Kidney (tissue), 14 donors: Measurements from ENCODE around the gene PECR. TPM values are rescaled to one million over a fixed set of nuclear protein-coding genes. Genes with fewer than 3 reads are reported as not detected.

Source experiments
- DNase-seq, 5 donors: peaks; one replicate each; pipeline ENCODE4 v3.0.0-alpha.2; 2013 to 2020
- FAIRE-seq: peaks from 2 replicates; lab custom pipeline; 2012; peaks lifted over from hg19 to GRCh38; lab: Jason Lieb, UNC
- H3K27ac ChIP-seq, 2 donors: one replicate each; pipeline ENCODE4 v1.7.0; 2013; ENCODE audit warnings: low read depth in 2 of 2, low read length in 2 of 2, inconsistent platforms in 1 of 2
- H3K27me3 ChIP-seq: one replicate; pipeline ENCODE4 v1.7.1; 2013; ENCODE audit warnings: low read length, inconsistent platforms; ENCODE audit not compliant: control insufficient read depth, insufficient read depth
- H3K36me3 ChIP-seq, 3 donors: one replicate each; pipeline versions ENCODE4 v1.7.0 to v1.7.1; 2013; ENCODE audit warnings: low read length in 3 of 3, control low read depth in 1 of 3, inconsistent platforms in 1 of 3; ENCODE audit not compliant: insufficient read depth in 3 of 3, control insufficient read depth in 2 of 3
- H3K4me1 ChIP-seq, 3 donors: one replicate each; pipeline versions ENCODE4 v1.7.0 to v1.7.1; 2013; ENCODE audit warnings: low read length in 3 of 3, inconsistent platforms in 1 of 3, low read depth in 1 of 3; ENCODE audit not compliant: control insufficient read depth in 2 of 3, insufficient read depth in 2 of 3
- H3K4me3 ChIP-seq, 3 donors: one replicate each; pipeline versions ENCODE4 v1.7.0 to v1.8.1; 2013; ENCODE audit warnings: low read length in 3 of 3, control low read depth in 1 of 3, inconsistent platforms in 1 of 3
- H3K9ac ChIP-seq, 3 donors: one replicate each; pipeline versions ENCODE4 v1.7.0 to v1.7.1; 2013; ENCODE audit warnings: low read length in 3 of 3, control low read depth in 1 of 3, inconsistent platforms in 1 of 3
- H3K9me3 ChIP-seq, 3 donors: one replicate each; pipeline versions ENCODE4 v1.7.0 to v1.7.1; 2013; ENCODE audit warnings: low read length in 3 of 3, control low read depth in 1 of 3, inconsistent platforms in 1 of 3; ENCODE audit not compliant: control insufficient read depth in 2 of 3, insufficient read depth in 1 of 3
- CTCF ChIP-seq: IDR thresholded peaks from 3 replicates; pipeline ENCODE4 v1.5.1; 2012; ENCODE audit warnings: mild to moderate bottlenecking, moderate library complexity, borderline replicate concordance; ENCODE audit not compliant: insufficient read depth; ENCODE audit errors: extremely low read depth
- intact Hi-C: fragments of 100-400 bp; cut with DNase I; formaldehyde crosslinking; loops from one replicate; pipeline ENCODE4 v1.11.1; 2022
- polyA plus RNA-seq: library from polyadenylated mRNA; stranded (reverse); fragments of 350-450 nt; fragmentation: Illumina TruSeq; extraction: RNeasy Lipid Tissue Mini Kit (QIAGEN cat#74804); gene quantifications from one replicate; pipeline ENCODE4 v1.2.3, GENCODE V29; 2014; ENCODE audit warnings: low read depth, low replicate concordance; ENCODE audit not compliant: insufficient read depth
- total RNA-seq: library from RNA; stranded (reverse); fragmentation: NEBNext Ultra II Directional; extraction: Animal tissue kit (Norgen Biotek cat#: 25700); gene quantifications from one replicate; pipeline ENCODE4 v1.2.1, GENCODE V29; 2021
- donor health status: control.
- donor health status: control.
- donor health status: control.
- donor health status: control.
- donor health status: control.
- donor health status: DM: yes; HTN: yes; CAD: no.
- donor health status: Normal renal cell carcinoma (clear cell type).

Gene PECR
- total and polyA plus RNA-seq, 2 donors from 2014 or later = 28.4 to 36.0 TPM

DNA sequence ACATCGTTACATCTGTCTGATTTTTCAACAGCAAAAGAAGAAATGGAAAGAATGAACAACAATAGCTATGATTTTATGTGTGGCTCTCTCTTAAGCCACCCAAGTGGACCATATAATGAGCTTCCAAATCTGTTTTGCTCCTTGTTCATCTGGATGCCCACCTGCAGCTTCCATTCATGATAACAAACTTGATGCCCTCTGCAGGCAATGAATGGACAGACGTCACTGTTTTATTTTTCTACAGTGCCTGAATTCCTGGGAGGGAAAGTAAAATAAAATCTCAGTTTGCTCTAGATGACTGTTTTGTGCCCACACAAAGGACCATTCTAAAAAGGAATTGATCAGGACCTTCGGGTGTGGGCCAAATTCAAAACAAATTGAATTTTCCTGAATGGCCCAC, 73.2 kb downstream of the PECR start:
- Histone ChIP-seq H3K4me1 (peaks cover 3 to 6% (median 3%) of the 10 kb centered on the region in 3 donors), H3K9me3 (no peaks in the 10 kb centered on the region), H3K9ac (no peak overlapping the region), H3K36me3 (no peaks in the 10 kb centered on the region), H3K27ac (no peak overlapping the region), H3K4me3 (no peak overlapping the region), H3K27me3 (no peaks in the 10 kb centered on the region)
- no peak for TF ChIP-seq CTCF
- DNase-seq (no peak), FAIRE-seq (no peak)
- intact Hi-C loops = no loop called here

GRCh38 chr2:216006164-216006663, 75.4 kb downstream of the PECR start:
- Histone ChIP-seq H3K9ac (no peak overlapping the region), H3K27me3 (no peaks in the 10 kb centered on the region), H3K4me1 (peaks cover 0 to 6% (median 0%) of the 10 kb centered on the region in 3 donors), H3K36me3 (no peaks in the 10 kb centered on the region), H3K4me3 (no peak overlapping the region), H3K27ac (no peak overlapping the region), H3K9me3 (no peaks in the 10 kb centered on the region)
- no peak for FAIRE-seq
- intact Hi-C loops = no loop called here
- peak in 4 of 5 donors; percentile 31 to 66 (median 34) for DNase-seq
- no peak for TF ChIP-seq CTCF

GRCh38 chr2:216004697-216005283, 76.8 kb downstream of the PECR start:
- FAIRE-seq = no peak
- no peak for DNase-seq

More at GRCh38 chr2:216004697-216005283, 76.8 kb downstream of the PECR start:
- H3K27ac ChIP-seq = no peak overlapping the region
- intact Hi-C loops = no loop called here
- no peak overlapping the region for H3K4me3 ChIP-seq
- TF ChIP-seq CTCF = no peak
- no peaks in the 10 kb centered on the region for H3K9me3 ChIP-seq
- H3K27me3 ChIP-seq = no peaks in the 10 kb centered on the region
- H3K9ac ChIP-seq = no peak overlapping the region
- H3K4me1 ChIP-seq = peaks cover 0 to 6% (median 0%) of the 10 kb centered on the region in 3 donors
- H3K36me3 ChIP-seq = peaks cover 0 to 4% (median 0%) of the 10 kb centered on the region in 3 donors
